HL-60 (cell line): ENCODE results near the gene GAST.

ENCODE experiments used
- DNase-seq, 2 experiments: peaks; one replicate each; pipeline ENCODE4 v3.0.0-alpha.2; 2010 to 2020; ENCODE audit warnings: low read depth in 1 of 2, low spot score in 1 of 2
- H3K27ac ChIP-seq: fragments of 250-450 bp; sonication (Bioruptor Pico); replicated peaks from 2 replicates; pipeline ENCODE4 v1.5.1; 2020; ENCODE audit warnings: mild to moderate bottlenecking, moderate library complexity
- H3K27me3 ChIP-seq: fragments of 250-450 bp; sonication (Bioruptor Pico); 2 replicates; pipeline ENCODE4 v1.5.1; 2021; ENCODE audit warnings: mild to moderate bottlenecking, moderate library complexity; ENCODE audit not compliant: insufficient read depth, poor library complexity, severe bottlenecking
- H3K4me3 ChIP-seq: replicated peaks from 2 replicates; pipeline ENCODE4 v1.5.1; 2011; ENCODE audit warnings: mild to moderate bottlenecking, control low read depth, low read length; ENCODE audit not compliant: insufficient read depth
- GABPA ChIP-seq: IDR thresholded peaks from 2 replicates; pipeline ENCODE4 v1.6.1; 2012; ENCODE audit warnings: low read depth
- POLR2AphosphoS5 ChIP-seq: IDR thresholded peaks from 2 replicates; pipeline ENCODE4 v1.6.1; 2012; ENCODE audit warnings: low read depth
- REST ChIP-seq: IDR thresholded peaks from 2 replicates; pipeline ENCODE4 v1.6.1; 2012; ENCODE audit warnings: low read depth; ENCODE audit not compliant: insufficient replicate concordance
- SPI1 ChIP-seq: IDR thresholded peaks from 2 replicates; pipeline ENCODE4 v1.6.1; 2012; ENCODE audit warnings: low read depth, mild to moderate bottlenecking, borderline replicate concordance
- TF ChIP-seq, protein P1 (sequence below): IDR thresholded peaks from one replicate; pipeline ENCODE4 v1.5.1; 2011; ENCODE audit warnings: low read length, control low read depth, inconsistent platforms; ENCODE audit not compliant: insufficient read depth

The GAST gene

GRCh38 chr17:41763327-41763726, 51.2 kb downstream of the GAST start:
- TF ChIP-seq REST (no peak), SPI1 (no peak), POLR2AphosphoS5 (no peak), GABPA (no peak)
- TF ChIP-seq, protein P1, sequence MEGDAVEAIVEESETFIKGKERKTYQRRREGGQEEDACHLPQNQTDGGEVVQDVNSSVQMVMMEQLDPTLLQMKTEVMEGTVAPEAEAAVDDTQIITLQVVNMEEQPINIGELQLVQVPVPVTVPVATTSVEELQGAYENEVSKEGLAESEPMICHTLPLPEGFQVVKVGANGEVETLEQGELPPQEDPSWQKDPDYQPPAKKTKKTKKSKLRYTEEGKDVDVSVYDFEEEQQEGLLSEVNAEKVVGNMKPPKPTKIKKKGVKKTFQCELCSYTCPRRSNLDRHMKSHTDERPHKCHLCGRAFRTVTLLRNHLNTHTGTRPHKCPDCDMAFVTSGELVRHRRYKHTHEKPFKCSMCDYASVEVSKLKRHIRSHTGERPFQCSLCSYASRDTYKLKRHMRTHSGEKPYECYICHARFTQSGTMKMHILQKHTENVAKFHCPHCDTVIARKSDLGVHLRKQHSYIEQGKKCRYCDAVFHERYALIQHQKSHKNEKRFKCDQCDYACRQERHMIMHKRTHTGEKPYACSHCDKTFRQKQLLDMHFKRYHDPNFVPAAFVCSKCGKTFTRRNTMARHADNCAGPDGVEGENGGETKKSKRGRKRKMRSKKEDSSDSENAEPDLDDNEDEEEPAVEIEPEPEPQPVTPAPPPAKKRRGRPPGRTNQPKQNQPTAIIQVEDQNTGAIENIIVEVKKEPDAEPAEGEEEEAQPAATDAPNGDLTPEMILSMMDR = no peak
- no peak overlapping the region for H3K4me3 ChIP-seq
- H3K27ac ChIP-seq = no peak overlapping the region
- DNase-seq = no peak
- no peaks in the 10 kb centered on the region for H3K27me3 ChIP-seq
